K562 (cell line): ENCODE measurements around the gene CDK9. TPM values are rescaled to one million over a fixed set of nuclear protein-coding genes. Genes with fewer than 3 reads are reported as not detected.

Experiments
- BMI1 ChIP-seq: fragments of 150-350 bp; IDR thresholded peaks from 2 replicates; pipeline ENCODE4 v1.6.1; 2014; ENCODE audit warnings: low read length
- BRF1 ChIP-seq: IDR thresholded peaks from 3 replicates; pipeline ENCODE4 v1.6.1; 2011; ENCODE audit warnings: borderline replicate concordance, mild to moderate bottlenecking; ENCODE audit not compliant: insufficient read length; ENCODE audit errors: extremely low read depth
- C11orf30 ChIP-seq: fragments of 450-650 bp; IDR thresholded peaks from 2 replicates; pipeline ENCODE4 v1.6.1; 2016; ENCODE audit warnings: low read depth, mild to moderate bottlenecking
- EHMT2 ChIP-seq: fragments of 450-650 bp; IDR thresholded peaks from 2 replicates; pipeline ENCODE4 v1.6.1; 2018; ENCODE audit warnings: antibody characterized with exemption
- FOSL1 ChIP-seq: fragments of 200-800 bp; sonication (Bioruptor generic); conservative IDR thresholded peaks from 2 replicates; pipeline ENCODE4 v1.6.1; 2016; ENCODE audit warnings: missing genetic modification characterization, missing compliant biosample characterization
- FOXK1 ChIP-seq: sonication (generic); formaldehyde crosslinking; IDR thresholded peaks from 2 replicates; pipeline ENCODE4 v1.8.0; 2022; ENCODE audit warnings: missing genetic modification reagents, mild to moderate bottlenecking, borderline replicate concordance
- GABPA ChIP-seq: fragments of 200-800 bp; sonication (Bioruptor generic); conservative IDR thresholded peaks from 2 replicates; pipeline ENCODE4 v1.6.1; 2016; ENCODE audit warnings: low read depth, missing genetic modification characterization, missing compliant biosample characterization
- JUNB ChIP-seq: fragments of 450-650 bp; formaldehyde crosslinking; conservative IDR thresholded peaks from 2 replicates; pipeline ENCODE4 v1.4.0; 2020; ENCODE audit warnings: mild to moderate bottlenecking
- KDM5B ChIP-seq: fragments of 200-600 bp; sonication (generic); IDR thresholded peaks from 2 replicates; pipeline ENCODE4 v1.6.1; 2012; ENCODE audit warnings: low read depth, mild to moderate bottlenecking, moderate library complexity, low read length, control low read depth, inconsistent platforms; ENCODE audit not compliant: insufficient replicate concordance
- NFIX ChIP-seq: fragments of 250-450 bp; sonication (Bioruptor Pico); IDR thresholded peaks from 2 replicates; pipeline ENCODE4 v1.4.0; 2020; ENCODE audit warnings: low read depth, mild to moderate bottlenecking, moderate library complexity
- NFXL1 ChIP-seq: fragments of 450-650 bp; formaldehyde crosslinking; IDR thresholded peaks from 2 replicates; pipeline ENCODE4 v1.4.0; 2021; ENCODE audit warnings: mild to moderate bottlenecking
- NR0B1 ChIP-seq: fragments of 450-650 bp; IDR thresholded peaks from one replicate; pipeline ENCODE4 v1.6.1; 2018; ENCODE audit warnings: mild to moderate bottlenecking, moderate library complexity; ENCODE audit not compliant: partially characterized antibody
- PRMT5 ChIP-seq: sonication (generic); formaldehyde crosslinking; IDR thresholded peaks from 2 replicates; pipeline ENCODE4 v1.5.0; 2020; ENCODE audit warnings: missing genetic modification reagents
- PTRF ChIP-seq: fragments of 450-650 bp; IDR thresholded peaks from 2 replicates; pipeline ENCODE4 v1.6.1; 2016; ENCODE audit warnings: mild to moderate bottlenecking, missing genetic modification characterization, missing compliant biosample characterization
- SAP30 ChIP-seq: fragments of 200-600 bp; sonication (generic); IDR thresholded peaks from 2 replicates; pipeline ENCODE4 v1.6.1; 2012; ENCODE audit warnings: borderline replicate concordance, low read depth, mild to moderate bottlenecking, moderate library complexity, low read length, control low read depth, inconsistent platforms; ENCODE audit not compliant: insufficient read depth, poor library complexity, severe bottlenecking
- SNAPC5 ChIP-seq: fragments of 250-450 bp; sonication (Bioruptor Pico); IDR thresholded peaks from 2 replicates; pipeline ENCODE4 v1.8.0; 2021; ENCODE audit warnings: moderate library complexity, mild to moderate bottlenecking, inconsistent platforms
- SREBF2 ChIP-seq: sonication (generic); formaldehyde crosslinking; IDR thresholded peaks from 2 replicates; pipeline ENCODE4 v1.4.0; 2020; ENCODE audit warnings: mild to moderate bottlenecking, missing genetic modification reagents
- TOE1 ChIP-seq, 2 experiments: fragments of 450-650 bp in 1 of 2; sonication (generic) in 1 of 2; formaldehyde crosslinking in 1 of 2; IDR thresholded peaks; 2 replicates each; pipeline versions ENCODE4 v1.7.1 to v1.8.0; 2016 to 2022; ENCODE audit warnings: borderline replicate concordance in 2 of 2, mild to moderate bottlenecking in 2 of 2, antibody characterized with exemption in 1 of 2, inconsistent platforms in 1 of 2, low read depth in 1 of 2, missing genetic modification reagents in 1 of 2, moderate library complexity in 1 of 2
- ZBTB17 ChIP-seq: fragments of 450-650 bp; formaldehyde crosslinking; IDR thresholded peaks from 2 replicates; pipeline ENCODE4 v1.4.0; 2020; ENCODE audit warnings: mild to moderate bottlenecking
- ZNF175 ChIP-seq: fragments of 200-800 bp; sonication (Bioruptor generic); IDR thresholded peaks from 2 replicates; pipeline ENCODE4 v1.6.1; 2016; ENCODE audit warnings: low read depth, mild to moderate bottlenecking, missing genetic modification characterization, missing compliant biosample characterization
- ZNF280A ChIP-seq: fragments of 450-650 bp; IDR thresholded peaks from 2 replicates; pipeline ENCODE4 v1.6.1; 2018; ENCODE audit warnings: mild to moderate bottlenecking, low read depth; ENCODE audit not compliant: partially characterized antibody
- ZNF347 ChIP-seq: fragments of 450-650 bp; formaldehyde crosslinking; IDR thresholded peaks from 2 replicates; pipeline ENCODE4 v1.4.0; 2020; ENCODE audit warnings: low read depth, mild to moderate bottlenecking, moderate library complexity
- ZNF584 ChIP-seq: fragments of 200-800 bp; sonication (Bioruptor generic); IDR thresholded peaks from 2 replicates; pipeline ENCODE4 v1.6.1; 2016; ENCODE audit warnings: low read depth, mild to moderate bottlenecking, missing genetic modification characterization, missing compliant biosample characterization
- ZNF668 ChIP-seq: fragments of 250-450 bp; sonication (Bioruptor Pico); IDR thresholded peaks from 2 replicates; pipeline ENCODE4 v1.8.0; 2022; ENCODE audit warnings: mild to moderate bottlenecking, inconsistent platforms
- ZNF695 ChIP-seq: fragments of 450-650 bp; formaldehyde crosslinking; IDR thresholded peaks from 2 replicates; pipeline ENCODE4 v1.4.0; 2020; ENCODE audit warnings: mild to moderate bottlenecking, moderate library complexity
- ZNF696 ChIP-seq: fragments of 250-450 bp; sonication (Bioruptor Pico); conservative IDR thresholded peaks from 2 replicates; pipeline ENCODE4 v1.4.0; 2020; ENCODE audit warnings: mild to moderate bottlenecking, moderate library complexity
- polyA plus RNA-seq, 8 experiments: library from polyadenylated mRNA; depleted of rRNA in 4 of 8; stranded (reverse) in 5 of 8; unstranded in 3 of 8; fragments of >200 nt; fragmentation: Nextera tagmentation in 2 of 8; fragmentation: Illumina TruSeq in 1 of 8; extraction: Ambion mirVana in 2 of 8; extraction: Trizol in 1 of 8; gene quantifications; 2 replicates each; pipeline versions ENCODE4 v1.2.1 to v1.2.3, GENCODE V29; 2011 to 2014; ENCODE audit warnings: inconsistent platforms in 1 of 8, missing spikeins in 1 of 8
- total RNA-seq, 7 experiments: library from RNA; depleted of rRNA in 6 of 7; stranded (reverse); fragments of >200 nt in 6 of 7; fragmentation: Illumina TruSeq in 2 of 7; extraction: Trizol in 2 of 7; gene quantifications; 2 replicates each; pipeline versions ENCODE4 v1.2.1 to v1.2.3, GENCODE V29; 2011 to 2021; ENCODE audit warnings: low replicate concordance in 1 of 7

CDK9 gene
- total and polyA plus RNA-seq, 9 of the 15 experiments (the other 6 are each of a cell fraction or from before 2014, with no cell fraction given), result 4.2 to 78.6 (median 33.0) TPM

- TF ChIP-seq ZNF668 (no peak), C11orf30 (no peak; the same call in 1 of the 2 replicates), TOE1 (IDR thresholded peaks at IDR 0.05; ENCODE audit: borderline replicate concordance) (no peak), TOE1 (CRISPR knock-in tag; IDR thresholded peaks at IDR 0.05; ENCODE audit: borderline replicate concordance, low read depth) (no peak), SNAPC5 (CRISPR knock-in tag) (no peak), ZNF280A (no peak), NFIX (CRISPR knock-in tag) (no peak), GABPA (tag) (peak; percentile 79), ZNF175 (CRISPR knock-in tag) (no peak), NR0B1 (no peak), NFXL1 (no peak), KDM5B (peak; percentile 85), SAP30 (peak; percentile 73), FOSL1 (tag) (no peak; the same call in 1 of the 2 replicates), FOXK1 (CRISPR knock-in tag) (no peak), SREBF2 (CRISPR knock-in tag) (no peak), BRF1 (no peak), ZNF584 (CRISPR knock-in tag) (no peak), ZBTB17 (CRISPR knock-in tag) (no peak), BMI1 (no peak), PRMT5 (CRISPR knock-in tag) (no peak), ZNF695 (CRISPR knock-in tag) (no peak), JUNB (no peak), PTRF (tag) (no peak), ZNF347 (CRISPR knock-in tag) (no peak), ZNF696 (CRISPR knock-in tag) (no peak), EHMT2 (no peak)
These were observed 17.0 kb downstream of the CDK9 start, which contains the start of gene FPGS (continued) for GRCh38 chr9:127802576-127803443.
